HG03575 (cell line): Measurements from ENCODE around the gene HDAC10.
"Not testable (repeated sequence)": the region's sequence is repeated elsewhere in the genome, so short reads cannot be mapped to it uniquely, and the experiment has no call there.

Experiments
- ATAC-seq: cut with Tn5 transposase; IDR thresholded peaks from one replicate; pipeline ENCODE4 v1.9.1; 2021; ENCODE audit not compliant: unreplicated experiment, insufficient number of reproducible peaks, low FRiP score; ENCODE audit errors: extremely low read depth

Gene HDAC10

GRCh38 chr22:50286275-50286674 is 35.2 kb upstream of the HDAC10 start:
- no peak for ATAC-seq

- no peak for ATAC-seq
These were observed 34.6 kb upstream of the HDAC10 start for GRCh38 chr22:50285568-50286229.

GRCh38 chr22:50284479-50284878 is 33.4 kb upstream of the HDAC10 start:
- no peak for ATAC-seq

- ATAC-seq: no peak
These were observed 32.8 kb upstream of the HDAC10 start for GRCh38 chr22:50283821-50284220.

- no peak for ATAC-seq
These were observed 31.5 kb upstream of the HDAC10 start for GRCh38 chr22:50282361-50283155.

- no peak for ATAC-seq
These were observed 30.9 kb upstream of the HDAC10 start for GRCh38 chr22:50281957-50282356.

GRCh38 chr22:50281384-50281760 is 30.3 kb upstream of the HDAC10 start:
- no peak for ATAC-seq

GRCh38 chr22:50280708-50281383 is 29.8 kb upstream of the HDAC10 start:
- ATAC-seq: no peak

- ATAC-seq: no peak
These were observed 29.1 kb upstream of the HDAC10 start for GRCh38 chr22:50280022-50280707.

- ATAC-seq: no peak
These were observed 28.0 kb upstream of the HDAC10 start for GRCh38 chr22:50278956-50279619.

- no peak for ATAC-seq
These were observed 27.4 kb upstream of the HDAC10 start for GRCh38 chr22:50278461-50278860.

GRCh38 chr22:50277761-50278160 is 26.7 kb upstream of the HDAC10 start:
- no peak for ATAC-seq

- no peak for ATAC-seq
These were observed 25.1 kb upstream of the HDAC10 start for GRCh38 chr22:50276143-50276542.

GRCh38 chr22:50275181-50276055 is 24.4 kb upstream of the HDAC10 start:
- ATAC-seq: no peak

- ATAC-seq: no peak
These were observed 23.7 kb upstream of the HDAC10 start for GRCh38 chr22:50274771-50275170.

- ATAC-seq: no peak
These were observed 23.2 kb upstream of the HDAC10 start for GRCh38 chr22:50274311-50274710.

- not testable (repeated sequence) for ATAC-seq
These were observed 22.7 kb upstream of the HDAC10 start for GRCh38 chr22:50273781-50274180.

- not testable (repeated sequence) for ATAC-seq
These were observed 22.3 kb upstream of the HDAC10 start for GRCh38 chr22:50273352-50273751.
